PFSK-1 (cell line): ENCODE measurements around the gene ZNF782.

ENCODE experiments used
- FOXP2 ChIP-seq: optimal IDR thresholded peaks from 2 replicates; pipeline ENCODE3; 2011; ENCODE audit warnings: borderline replicate concordance, control low read depth, inconsistent platforms; ENCODE audit not compliant: insufficient read depth; ENCODE audit errors: extremely low read length, extremely low read depth
- POLR2AphosphoS5 ChIP-seq: IDR thresholded peaks from 2 replicates; pipeline ENCODE4 v1.6.1; 2012; ENCODE audit warnings: low read depth, mild to moderate bottlenecking, control low read depth, low read length, moderate library complexity
- SIN3A ChIP-seq: IDR thresholded peaks from 2 replicates; pipeline ENCODE4 v1.6.1; 2012; ENCODE audit warnings: mild to moderate bottlenecking, low read length, moderate library complexity, borderline replicate concordance; ENCODE audit not compliant: insufficient read depth
- TAF1 ChIP-seq: IDR thresholded peaks from 2 replicates; pipeline ENCODE4 v1.6.1; 2012; ENCODE audit warnings: low read length, control low read depth, borderline replicate concordance; ENCODE audit not compliant: insufficient read depth
- TF ChIP-seq, protein P1 (sequence below), 2 experiments: IDR thresholded peaks; 2 replicates each; pipeline versions ENCODE4 v1.6.1 to v1.8.0; 2011 to 2012; ENCODE audit warnings: low read depth in 2 of 2, low read length in 2 of 2, control low read depth in 1 of 2, inconsistent platforms in 1 of 2, mild to moderate bottlenecking in 1 of 2, moderate library complexity in 1 of 2; ENCODE audit not compliant: insufficient read depth in 1 of 2

The ZNF782 gene

DNA sequence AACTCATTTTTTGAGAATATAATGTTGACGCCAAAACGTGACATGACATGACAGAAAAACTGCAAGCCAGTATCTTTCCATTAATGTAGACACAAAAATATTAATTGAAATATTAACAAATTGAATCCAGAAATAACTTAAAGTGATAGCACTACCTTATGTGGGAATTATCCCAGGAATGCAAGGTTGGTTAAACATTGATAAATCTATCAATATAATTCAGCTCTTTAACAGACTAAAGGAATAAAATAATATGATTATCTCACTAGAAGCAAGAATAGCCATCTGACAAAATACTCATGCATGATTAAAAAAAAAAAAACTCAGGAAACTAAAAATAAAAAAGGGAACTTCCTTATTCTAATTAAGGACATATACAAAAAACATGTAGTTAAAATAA is 83.2 kb downstream of the ZNF782 start:
- TF ChIP-seq SIN3A (no peak), FOXP2 (no peak), TAF1 (no peak), POLR2AphosphoS5 (no peak)
- TF ChIP-seq, protein P1, sequence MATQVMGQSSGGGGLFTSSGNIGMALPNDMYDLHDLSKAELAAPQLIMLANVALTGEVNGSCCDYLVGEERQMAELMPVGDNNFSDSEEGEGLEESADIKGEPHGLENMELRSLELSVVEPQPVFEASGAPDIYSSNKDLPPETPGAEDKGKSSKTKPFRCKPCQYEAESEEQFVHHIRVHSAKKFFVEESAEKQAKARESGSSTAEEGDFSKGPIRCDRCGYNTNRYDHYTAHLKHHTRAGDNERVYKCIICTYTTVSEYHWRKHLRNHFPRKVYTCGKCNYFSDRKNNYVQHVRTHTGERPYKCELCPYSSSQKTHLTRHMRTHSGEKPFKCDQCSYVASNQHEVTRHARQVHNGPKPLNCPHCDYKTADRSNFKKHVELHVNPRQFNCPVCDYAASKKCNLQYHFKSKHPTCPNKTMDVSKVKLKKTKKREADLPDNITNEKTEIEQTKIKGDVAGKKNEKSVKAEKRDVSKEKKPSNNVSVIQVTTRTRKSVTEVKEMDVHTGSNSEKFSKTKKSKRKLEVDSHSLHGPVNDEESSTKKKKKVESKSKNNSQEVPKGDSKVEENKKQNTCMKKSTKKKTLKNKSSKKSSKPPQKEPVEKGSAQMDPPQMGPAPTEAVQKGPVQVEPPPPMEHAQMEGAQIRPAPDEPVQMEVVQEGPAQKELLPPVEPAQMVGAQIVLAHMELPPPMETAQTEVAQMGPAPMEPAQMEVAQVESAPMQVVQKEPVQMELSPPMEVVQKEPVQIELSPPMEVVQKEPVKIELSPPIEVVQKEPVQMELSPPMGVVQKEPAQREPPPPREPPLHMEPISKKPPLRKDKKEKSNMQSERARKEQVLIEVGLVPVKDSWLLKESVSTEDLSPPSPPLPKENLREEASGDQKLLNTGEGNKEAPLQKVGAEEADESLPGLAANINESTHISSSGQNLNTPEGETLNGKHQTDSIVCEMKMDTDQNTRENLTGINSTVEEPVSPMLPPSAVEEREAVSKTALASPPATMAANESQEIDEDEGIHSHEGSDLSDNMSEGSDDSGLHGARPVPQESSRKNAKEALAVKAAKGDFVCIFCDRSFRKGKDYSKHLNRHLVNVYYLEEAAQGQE (IDR thresholded peaks at IDR 0.05; ENCODE audit: insufficient read depth in 1 of 2, low read depth in 2 of 2, low read length in 2 of 2) = no peak

DNA sequence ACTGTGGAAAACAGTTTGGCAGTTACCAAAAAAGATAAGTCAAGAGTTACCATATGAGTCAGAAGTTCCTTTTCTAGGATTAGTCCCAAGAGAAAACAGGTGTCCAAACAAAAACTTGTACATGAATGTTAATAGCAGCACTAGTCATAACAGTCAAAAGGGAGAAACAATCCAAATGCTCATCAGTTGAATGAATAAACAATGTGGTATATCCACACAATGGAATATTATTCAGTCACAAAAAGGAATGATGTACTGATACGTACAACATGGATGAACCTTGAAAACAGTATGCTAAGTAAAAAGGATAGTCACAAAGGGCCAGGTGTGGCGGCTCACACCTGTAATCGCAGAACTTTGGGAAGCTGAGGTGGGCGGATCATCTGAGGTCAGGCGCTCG is 84.3 kb downstream of the ZNF782 start:
- TF ChIP-seq, protein P1 (IDR thresholded peaks at IDR 0.05; ENCODE audit: insufficient read depth in 1 of 2, low read depth in 2 of 2, low read length in 2 of 2) = no peak
- no peak for TF ChIP-seq SIN3A
- TF ChIP-seq POLR2AphosphoS5 = no peak
- TF ChIP-seq FOXP2 = no peak
- no peak for TF ChIP-seq TAF1
